Heart right ventricle (tissue), 16 donors: ENCODE data around the gene ETV1. TPM values are rescaled to one million over a fixed set of nuclear protein-coding genes. Genes with fewer than 3 reads are reported as not detected.
A peak's percentile ranks its signal among the peaks of the same experiment; 100 is the strongest.

Experiments
- ATAC-seq, 8 donors: fragments of 200-7000 bp; cut with Tn5 transposase; one replicate each; pipeline ENCODE4 v1.9.1; 2020; ENCODE audit warnings: mild to moderate bottlenecking in 8 of 8, moderate library complexity in 8 of 8, moderate number of reproducible peaks in 1 of 8
- DNase-seq, 2 donors: peaks; one replicate each; pipeline ENCODE4 v3.0.0-alpha.2; 2020
- H3K27ac ChIP-seq, 10 donors: fragments of 200-600 bp; sonication (generic) in 2 of 10; one replicate each; pipeline versions ENCODE4 v1.5.0 to v1.8.0; 2020 to 2022; ENCODE audit warnings: mild to moderate bottlenecking in 3 of 10
- H3K27me3 ChIP-seq, 7 donors: fragments of 200-600 bp; one replicate each; pipeline ENCODE4 v1.8.0; 2021 to 2022; ENCODE audit warnings: mild to moderate bottlenecking in 2 of 7
- H3K36me3 ChIP-seq, 9 donors: fragments of 200-600 bp; sonication (generic) in 1 of 9; one replicate each; pipeline versions ENCODE4 v1.5.0 to v1.8.0; 2020 to 2022; ENCODE audit warnings: mild to moderate bottlenecking in 2 of 9
- H3K4me1 ChIP-seq, 9 donors: fragments of 200-600 bp; sonication (generic) in 1 of 9; one replicate each; pipeline versions ENCODE4 v1.5.0 to v1.8.0; 2020 to 2022; ENCODE audit warnings: mild to moderate bottlenecking in 4 of 9
- H3K4me3 ChIP-seq, 10 donors: fragments of 200-600 bp; sonication (generic) in 2 of 10; one replicate each; pipeline versions ENCODE4 v1.5.0 to v1.8.0; 2020 to 2022; ENCODE audit warnings: mild to moderate bottlenecking in 7 of 10, moderate library complexity in 2 of 10
- H3K9me3 ChIP-seq, 11 donors: fragments of 200-600 bp in 10 of 11; sonication (generic) in 2 of 11; one replicate each; pipeline versions ENCODE4 v1.5.0 to v1.8.0; 2013 to 2022; ENCODE audit warnings: mild to moderate bottlenecking in 2 of 11, control low read depth in 1 of 11, moderate library complexity in 1 of 11
- CTCF ChIP-seq, 9 donors: fragments of 200-600 bp; sonication (generic) in 2 of 9; IDR thresholded peaks; one replicate each; pipeline versions ENCODE4 v1.5.0 to v1.8.0; 2021 to 2022; ENCODE audit warnings: antibody characterized with exemption in 9 of 9, mild to moderate bottlenecking in 5 of 9, moderate library complexity in 1 of 9
- WGBS, 2 donors: extraction: QIAGEN DNeasy Blood & Tissue Kit; methylation state at CpG; one replicate each; pipeline ENCODE4 v1.1.7; 2013; ENCODE audit warnings: inconsistent platforms in 1 of 2; 5-methylcytosine and 5-hydroxymethylcytosine counted together
- intact Hi-C, 10 donors: fragments of 100-400 bp; cut with DNase I; formaldehyde crosslinking; loops; one replicate each; pipeline versions ENCODE4 v1.11.1 to v1.14.2; 2022
- polyA plus RNA-seq, 2 donors: library from polyadenylated mRNA; stranded (reverse); fragments of 200-250 nt; gene quantifications; one replicate each; pipeline ENCODE4 v1.2.3, GENCODE V29; 2013
- total RNA-seq, 10 donors: library from RNA; stranded (reverse); fragmentation: NEBNext Ultra II Directional in 3 of 10; extraction: Animal tissue kit (Norgen Biotek cat#: 25700) in 3 of 10; gene quantifications; one replicate each; pipeline versions ENCODE4 v1.2.1 to v1.2.4, GENCODE V29; 2021 to 2023
- donor health status: Arrhythmogenic right ventricular cardiomyopathy.
- donor health status: ischemic (EF 13 %, LVEDD 7.1; RV severe dilation, severe dysfunction).
- donor health status: healthy with polysubstance abuse.
- donor health status: DM: no; HTN: yes; CAD: no.
- donor health status: DM: no; HTN: no; CAD: no.
- donor health status: ischemic (EF 25% LVEDD 6.9; RV normal size, moderate dysfunction).
- donor health status: ischemic (EF 25% LVEDD 5.7; RV mildly dilated, moderate dysfunction).
- donor health status: healthy.
- donor health status: DM: yes; HTN: yes; CAD: no.
- donor health status: Ischemic cardiomyopathy.
- donor health status: ischemic (EF 35%, LVEDD 5.7; RV mildly dilated, moderate dysfunction).
- donor health status: nonischemic (EF 11% LVEDD 7.7; RV severe dilation, severe dysfunction).
- donor health status: DM: yes; HTN: yes; CAD: no.
- donor health status: PGD.
- donor health status: ischemic (EF 29% LVEDD 5.4; RV normal size, mild dysfunction).
- donor health status: nonischemic (EF 23%, LVEDD 6.1; RV moderate dilation, normal function).

The ETV1 gene
- total and polyA plus RNA-seq, 12 donors: 9.5 to 118 (median 55.1) TPM

DNA sequence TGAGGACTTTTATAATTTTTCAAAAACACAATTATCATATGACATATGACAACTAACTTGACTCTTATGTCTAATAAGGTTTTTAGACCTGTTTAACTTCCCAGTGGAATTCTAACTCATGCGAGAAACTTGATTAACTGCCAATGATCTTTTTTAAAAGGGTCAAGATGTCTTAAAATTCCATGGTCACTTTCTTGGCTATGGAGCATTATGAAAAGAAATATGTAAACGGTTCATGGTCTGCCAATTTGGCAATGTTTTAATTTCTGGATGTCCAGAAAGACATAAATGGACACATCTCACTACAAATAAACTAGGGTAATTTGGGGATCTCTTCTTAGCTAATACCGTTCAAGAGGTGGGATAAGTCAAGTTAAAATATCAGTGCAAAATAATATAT is 5.4 kb downstream of the ETV1 start:
- H3K9me3 ChIP-seq: no peaks in the 10 kb centered on the region
- no peaks in the 10 kb centered on the region for H3K27me3 ChIP-seq
- no peak for TF ChIP-seq CTCF (IDR thresholded peaks at IDR 0.05)
- H3K4me3 ChIP-seq: peak overlapping the region in 3 of 10 donors; percentile 1 to 82 (median 20)
- intact Hi-C loops: loop anchor here in 2 of 10 donors (10.0 kb wide), 2 partner anchors 211 to 471 kb away; no protein-coding TSS in a partner anchor
- no peak for DNase-seq
- 41 to 46% methylated on average over 3 of the region's 3 CpGs for WGBS, 2 donors
- peak overlapping the region in 2 of 10 donors; percentile 8 to 56 for H3K27ac ChIP-seq
- no peaks in the 10 kb centered on the region for H3K36me3 ChIP-seq
- H3K4me1 ChIP-seq: peaks cover 0 to 70% (median 45%) of the 10 kb centered on the region in 9 donors
- no peak for ATAC-seq

- no peak for TF ChIP-seq CTCF (IDR thresholded peaks at IDR 0.05)
These were observed 6.4 kb downstream of the ETV1 start for GRCh38 chr7:13982940-13983677.

DNA sequence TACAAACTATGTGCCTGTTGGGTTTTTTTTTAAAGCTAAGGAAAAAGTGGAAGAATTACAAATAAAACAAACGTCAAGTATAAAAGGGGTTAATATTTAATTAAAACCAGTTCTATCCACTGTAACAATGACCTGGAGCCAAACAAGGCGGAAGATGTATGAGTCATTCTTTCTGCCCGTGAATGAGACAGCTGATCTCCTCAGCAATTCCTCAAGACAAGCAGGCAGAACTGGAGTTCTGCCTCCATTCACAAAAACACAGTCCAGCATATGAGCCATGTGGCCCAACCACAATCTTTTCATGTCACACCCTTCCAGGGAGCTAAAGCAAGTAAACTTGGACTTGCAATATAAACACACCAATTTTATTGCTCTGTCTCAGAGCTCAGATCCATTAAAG is 8.4 kb downstream of the ETV1 start:
- ATAC-seq (peak; percentile 85 to 99 (median 95)), DNase-seq (peak in 1 of 2 donors; percentile 64)
- no peaks in the 10 kb centered on the region for H3K27me3 ChIP-seq
- H3K4me3 ChIP-seq: peak overlapping the region in 6 of 10 donors; percentile 1 to 23 (median 8)
- H3K9me3 ChIP-seq: no peaks in the 10 kb centered on the region
- peaks cover 0 to 69% (median 49%) of the 10 kb centered on the region in 9 donors for H3K4me1 ChIP-seq
- H3K36me3 ChIP-seq: peaks cover 0 to 12% (median 0%) of the 10 kb centered on the region in 9 donors
- no peak for TF ChIP-seq CTCF (IDR thresholded peaks at IDR 0.05)
- H3K27ac ChIP-seq: peak overlapping the region in 8 of 10 donors; percentile 5 to 65 (median 42)
- intact Hi-C loops: loop anchor here in 2 of 10 donors (10.0 kb wide), 2 partner anchors 214 to 474 kb away; no protein-coding TSS in a partner anchor
- whole genome bisulfite sequencing, 2 donors: 7 to 10% methylated on average over 3 of the region's 3 CpGs

More at GRCh38 chr7:13982940-13983677, 6.4 kb downstream of the ETV1 start:
- H3K27me3 ChIP-seq: no peaks in the 10 kb centered on the region
- H3K4me1 ChIP-seq: peaks cover 0 to 73% (median 49%) of the 10 kb centered on the region in 9 donors
- intact Hi-C loops: loop anchor here in 2 of 10 donors (10.0 kb wide), 2 partner anchors 212 to 472 kb away; no protein-coding TSS in a partner anchor
- WGBS, 2 donors: 64 to 68% methylated on average over 4 of the region's 4 CpGs
- DNase-seq (no peak), ATAC-seq (no peak)
- no peaks in the 10 kb centered on the region for H3K9me3 ChIP-seq
- H3K36me3 ChIP-seq: no peaks in the 10 kb centered on the region
- H3K27ac ChIP-seq: peak overlapping the region in 2 of 10 donors; percentile 36 to 38
- H3K4me3 ChIP-seq: peak overlapping the region in 1 of 10 donors; percentile 20

DNA sequence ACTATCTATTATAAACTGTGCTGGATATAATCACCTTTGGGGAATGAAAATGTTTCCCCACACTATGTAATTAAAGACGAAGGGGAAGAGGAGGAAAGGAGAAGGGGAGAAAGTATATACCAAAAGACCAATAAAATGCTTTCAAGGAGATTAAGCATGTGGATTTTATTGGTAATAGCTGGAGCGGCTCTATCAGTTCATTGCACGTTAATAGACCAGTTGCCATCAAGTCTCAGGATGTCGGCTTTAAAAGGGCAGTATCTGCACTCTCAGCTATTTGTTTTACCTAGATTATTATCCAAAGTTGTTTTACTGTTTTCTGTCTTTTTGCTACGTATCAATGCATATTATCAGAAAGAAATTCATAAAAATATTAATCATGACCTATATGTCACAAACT is 9.0 kb downstream of the ETV1 start:
- ATAC-seq (peak in 1 of 8 donors; percentile 38), DNase-seq (no peak)
- 47 to 48% methylated on average over 5 of the region's 5 CpGs for WGBS, 2 donors
- Histone ChIP-seq H3K4me3 (peak overlapping the region in 6 of 10 donors; percentile 1 to 23 (median 8)), H3K4me1 (peaks cover 0 to 67% (median 49%) of the 10 kb centered on the region in 9 donors), H3K36me3 (peaks cover 0 to 15% (median 0%) of the 10 kb centered on the region in 9 donors), H3K9me3 (no peaks in the 10 kb centered on the region), H3K27me3 (no peaks in the 10 kb centered on the region), H3K27ac (peak overlapping the region in 9 of 10 donors; percentile 5 to 65 (median 46))
- no peak for TF ChIP-seq CTCF (IDR thresholded peaks at IDR 0.05)
- intact Hi-C loops: loop anchor here in 2 of 10 donors (10.0 kb wide), 2 partner anchors 214 to 474 kb away; no protein-coding TSS in a partner anchor
